GM21447 (cell line): ENCODE data around the gene CAMP.
"Not testable (repeated sequence)": the region's sequence is repeated elsewhere in the genome, so short reads cannot be mapped to it uniquely, and the experiment has no call there.

Experiments used
- ATAC-seq: cut with Tn5 transposase; IDR thresholded peaks from one replicate; pipeline ENCODE4 v1.9.1; 2021; ENCODE audit not compliant: unreplicated experiment

CAMP gene

DNA sequence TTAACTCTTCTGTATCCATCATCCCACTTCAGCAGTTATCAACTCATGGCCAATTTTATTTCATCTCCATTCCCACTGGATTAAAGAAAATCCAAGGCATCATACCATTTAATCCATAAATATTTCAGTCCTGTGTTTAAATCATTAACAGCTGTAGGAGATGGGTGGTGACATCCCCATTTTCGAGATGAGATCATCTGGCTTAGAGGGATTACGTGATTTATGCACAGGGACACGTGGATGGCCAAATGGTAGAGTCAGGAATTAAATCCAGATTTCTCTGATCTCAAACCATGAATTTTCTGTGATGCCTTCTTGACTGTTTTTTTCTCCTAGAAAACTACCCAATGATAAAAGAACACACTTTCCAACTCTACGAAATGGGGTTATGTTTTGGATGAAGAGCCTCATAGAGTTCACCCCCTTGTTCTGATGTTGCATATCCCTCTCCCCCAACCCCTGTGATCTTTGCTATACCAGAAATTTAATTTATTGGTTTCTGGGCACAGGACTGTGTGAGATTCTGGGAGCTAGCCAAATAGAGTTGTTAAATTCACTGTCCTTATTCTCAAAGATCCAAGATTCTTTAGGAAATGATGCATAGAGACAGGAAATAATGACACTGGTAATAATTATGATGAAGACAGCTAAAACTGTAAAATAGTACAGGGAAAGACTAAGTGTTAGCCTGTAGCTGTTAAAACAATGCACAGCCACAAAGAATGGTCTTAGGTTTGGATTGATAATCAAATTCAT, 25.0 kb downstream of the CAMP start:
- no peak for ATAC-seq

DNA sequence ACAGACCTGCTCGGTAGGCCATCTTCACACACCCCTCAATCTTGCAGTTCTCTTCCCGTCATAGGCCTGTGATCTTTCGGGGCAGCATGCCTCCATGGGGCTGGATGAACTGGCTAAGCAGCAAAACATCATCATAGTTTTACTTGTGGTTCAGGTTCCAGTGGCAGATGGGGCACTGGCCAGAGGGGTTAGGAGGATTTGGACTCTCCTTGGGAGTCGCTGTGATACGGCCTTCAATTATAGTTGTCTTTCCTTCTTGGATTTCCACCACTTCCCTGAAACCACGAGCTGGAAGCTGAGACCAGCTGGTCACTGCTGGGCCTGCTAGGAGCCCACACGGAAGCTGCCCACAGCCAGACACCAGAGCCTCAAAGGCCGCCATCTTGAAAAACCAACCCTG, 33.3 kb downstream of the CAMP start:
- ATAC-seq = no peak

DNA sequence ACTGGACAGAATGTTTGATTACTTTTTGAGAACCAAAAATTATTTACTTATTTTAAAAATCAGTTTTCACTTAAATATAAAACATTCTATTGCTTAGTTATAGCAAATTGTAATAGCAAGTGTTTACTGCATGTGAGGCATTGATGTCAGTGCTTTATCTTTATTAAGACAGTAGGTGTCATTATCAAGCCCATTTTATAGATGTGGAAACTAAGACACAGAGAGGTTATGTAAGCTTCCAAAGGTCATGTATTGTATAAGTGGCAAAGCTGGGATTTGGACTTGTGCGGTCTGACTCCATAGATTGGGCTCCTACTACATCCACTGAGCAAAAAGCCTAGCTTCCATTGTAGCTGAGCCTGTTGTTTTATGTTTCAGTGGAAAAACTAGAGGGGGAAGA, 35.2 kb downstream of the CAMP start:
- no peak for ATAC-seq

DNA sequence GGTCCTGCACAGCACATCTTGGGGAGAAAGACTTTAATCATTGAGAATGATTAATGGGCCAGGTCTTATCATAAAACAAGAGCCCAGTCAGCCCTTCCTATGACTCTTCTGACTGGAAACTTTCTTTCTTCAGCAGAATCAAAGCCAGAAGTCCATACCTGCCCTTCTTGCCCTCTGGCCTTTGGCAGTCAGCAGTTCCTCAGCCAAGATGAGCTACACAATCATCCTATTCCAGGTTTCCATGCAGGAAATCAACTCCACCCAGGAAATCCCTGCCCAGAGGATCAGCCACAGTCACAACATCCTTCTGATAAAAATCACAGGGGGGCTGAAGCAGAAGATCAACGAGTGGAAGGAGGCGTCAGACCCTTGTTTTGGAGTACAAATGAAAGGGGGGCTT, 44.5 kb downstream of the CAMP start:
- ATAC-seq = no peak

DNA sequence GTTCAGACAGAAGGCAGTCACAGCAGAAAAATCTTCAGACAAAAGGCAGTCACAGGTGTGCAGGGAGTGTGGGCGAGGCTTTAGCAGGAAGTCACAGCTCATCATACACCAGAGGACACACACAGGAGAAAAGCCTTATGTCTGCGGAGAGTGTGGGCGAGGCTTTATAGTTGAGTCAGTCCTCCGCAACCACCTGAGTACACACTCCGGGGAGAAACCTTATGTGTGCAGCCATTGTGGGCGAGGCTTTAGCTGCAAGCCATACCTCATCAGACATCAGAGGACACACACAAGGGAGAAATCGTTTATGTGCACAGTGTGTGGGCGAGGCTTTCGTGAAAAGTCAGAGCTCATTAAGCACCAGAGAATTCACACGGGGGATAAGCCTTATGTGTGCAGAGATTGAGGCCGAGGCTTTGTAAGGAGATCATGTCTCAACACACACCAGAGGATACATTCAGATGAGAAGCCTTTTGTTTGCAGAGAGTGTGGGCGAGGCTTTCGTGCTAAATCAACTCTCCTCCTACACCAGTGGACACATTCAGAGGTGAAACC, 45.2 kb downstream of the CAMP start:
- no peak for ATAC-seq

DNA sequence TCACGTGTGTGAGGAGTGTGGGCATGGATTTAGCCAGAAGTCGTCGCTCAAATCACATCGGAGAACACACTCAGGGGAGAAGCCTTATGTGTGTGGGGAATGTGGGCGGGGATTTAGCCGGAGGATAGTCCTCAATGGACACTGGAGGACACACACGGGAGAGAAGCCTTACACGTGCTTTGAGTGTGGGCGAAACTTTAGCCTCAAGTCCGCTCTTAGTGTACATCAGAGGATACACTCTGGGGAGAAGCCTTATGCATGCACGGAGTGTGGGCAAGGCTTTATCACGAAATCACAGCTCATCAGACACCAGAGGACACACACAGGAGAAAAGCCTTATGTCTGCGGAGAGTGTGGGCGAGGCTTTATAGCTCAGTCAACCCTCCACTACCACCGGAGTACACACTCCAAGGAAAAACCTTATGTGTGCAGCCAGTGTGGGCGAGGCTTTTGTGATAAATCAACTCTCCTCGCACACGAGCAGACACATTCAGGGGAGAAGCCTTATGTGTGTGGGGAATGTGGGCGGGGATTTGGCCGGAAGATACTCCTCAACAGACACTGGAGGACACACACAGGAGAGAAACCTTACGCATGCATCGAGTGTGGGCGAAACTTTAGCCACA, 45.8 kb downstream of the CAMP start:
- ATAC-seq = no peak

DNA sequence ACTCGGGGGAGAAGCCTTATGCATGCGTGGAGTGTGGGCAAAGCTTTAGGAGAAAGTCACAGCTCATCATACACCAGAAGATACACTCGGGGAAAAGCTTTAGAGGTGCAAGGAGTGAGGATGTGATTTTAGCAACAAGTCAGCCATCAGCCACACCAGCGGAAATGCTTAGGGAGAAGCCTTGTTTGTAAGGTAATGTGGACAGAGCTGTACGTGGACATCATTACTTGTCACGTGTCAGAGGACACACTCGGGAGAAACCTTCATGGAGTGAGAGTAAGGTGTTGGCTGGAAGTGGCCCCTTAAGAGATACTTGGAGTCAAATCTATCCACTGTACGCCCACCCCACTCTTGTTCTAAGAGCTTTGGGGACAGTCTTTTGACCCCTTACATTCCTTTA, 46.3 kb downstream of the CAMP start:
- no peak for ATAC-seq

DNA sequence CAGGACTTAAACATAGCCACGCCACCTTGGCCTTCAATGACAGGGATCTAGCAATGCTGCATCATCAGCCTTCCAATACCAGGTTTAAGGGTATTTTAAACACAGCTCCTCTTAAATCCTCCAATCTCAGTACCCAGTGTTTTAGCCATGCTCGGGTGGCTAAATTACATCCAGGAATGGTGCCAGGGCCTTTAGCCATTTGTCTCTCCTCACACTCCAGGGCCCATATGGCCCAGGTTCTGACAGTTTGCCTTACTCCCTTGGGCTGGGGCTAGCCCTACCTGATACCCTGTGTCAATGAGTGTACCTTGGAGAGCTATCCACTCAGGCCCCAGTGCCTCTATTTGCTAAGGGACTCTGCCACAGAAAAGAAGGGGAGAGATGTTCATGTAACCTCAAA, 47.0 kb downstream of the CAMP start:
- no peak for ATAC-seq

DNA sequence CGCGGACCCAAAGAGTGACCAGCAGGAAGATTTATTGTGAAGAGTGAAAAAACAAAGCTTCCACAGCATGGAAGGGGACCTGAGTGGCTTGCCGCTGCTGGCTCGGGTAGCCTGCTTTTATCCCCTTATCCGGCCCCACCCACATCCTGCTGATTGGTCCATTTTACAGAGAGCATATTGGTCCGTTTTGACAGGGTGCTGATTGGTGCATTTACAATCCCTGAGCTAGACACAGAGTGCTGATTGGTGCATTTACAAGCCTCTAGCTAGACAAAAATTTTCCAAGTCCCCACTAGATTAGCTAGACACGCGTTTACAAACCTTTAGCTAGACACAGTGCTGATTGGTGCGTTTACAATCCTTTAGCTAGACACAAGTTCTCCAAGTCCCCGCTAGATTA, 47.9 kb downstream of the CAMP start:
- not testable (repeated sequence) for ATAC-seq

DNA sequence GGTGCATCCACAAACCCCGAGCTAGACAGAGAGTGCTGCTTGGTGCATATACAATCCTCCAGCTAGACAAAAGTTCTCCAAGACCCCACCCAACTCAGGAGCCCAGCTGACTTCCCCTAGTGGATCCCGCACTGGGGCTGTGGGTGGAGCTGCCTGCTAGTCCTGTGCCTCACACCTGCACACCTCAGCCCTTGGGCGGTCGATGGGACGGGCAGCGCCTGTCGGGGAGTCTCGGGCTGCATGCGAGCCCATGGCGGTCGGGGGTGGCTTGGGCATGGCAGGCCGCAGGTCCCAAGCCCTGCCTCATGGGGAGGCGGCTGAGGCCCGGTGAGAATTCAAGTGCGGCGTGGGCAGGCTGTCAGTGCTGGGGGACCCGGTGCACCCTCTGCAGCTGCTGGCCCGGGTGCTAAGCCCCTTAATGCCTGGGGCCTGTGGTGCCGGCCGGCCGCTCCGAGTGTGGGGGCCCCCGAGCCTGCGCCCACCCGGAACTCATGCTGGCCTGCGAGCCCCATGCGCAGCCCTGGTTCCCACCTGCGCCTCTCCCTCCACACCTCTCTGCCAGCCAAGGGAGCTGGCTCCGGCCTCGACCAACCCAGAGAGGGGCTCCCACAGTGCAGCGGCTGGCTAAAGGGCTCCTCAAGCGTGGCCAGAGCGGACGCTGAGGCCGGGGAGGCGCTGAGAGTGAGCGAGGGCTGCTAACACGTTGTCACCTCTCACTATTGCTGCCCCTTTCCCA, 48.6 kb downstream of the CAMP start:
- ATAC-seq = no peak

DNA sequence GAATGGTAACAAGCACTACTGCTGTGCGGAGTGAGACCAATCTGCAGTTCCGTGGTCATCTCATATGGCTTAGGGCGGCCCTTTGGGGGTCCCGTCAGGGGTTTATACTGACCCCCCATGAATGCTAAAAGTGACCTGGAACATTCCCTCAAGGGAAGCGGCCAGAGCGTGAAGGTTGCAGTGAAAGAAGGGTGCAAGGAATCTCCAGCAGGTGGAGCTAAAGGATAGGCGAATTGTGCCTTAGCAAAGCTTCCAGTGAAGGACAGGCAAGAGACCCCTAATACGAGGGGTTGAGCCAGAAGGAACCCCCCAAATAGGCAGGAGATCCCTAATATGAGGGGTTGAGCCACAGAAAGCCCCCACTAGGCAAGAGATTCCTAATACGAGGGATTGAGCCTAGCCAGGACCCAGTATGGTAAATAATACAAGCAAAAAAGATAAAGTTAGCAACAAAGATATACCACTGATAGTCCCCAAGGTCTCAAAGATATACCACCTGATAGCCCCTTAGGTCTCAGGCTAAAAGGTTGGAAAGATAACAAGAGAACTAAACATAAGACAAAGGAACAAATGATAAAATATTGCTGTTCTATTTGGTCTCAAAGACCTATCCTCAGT, 50.4 kb downstream of the CAMP start:
- ATAC-seq = no peak

DNA sequence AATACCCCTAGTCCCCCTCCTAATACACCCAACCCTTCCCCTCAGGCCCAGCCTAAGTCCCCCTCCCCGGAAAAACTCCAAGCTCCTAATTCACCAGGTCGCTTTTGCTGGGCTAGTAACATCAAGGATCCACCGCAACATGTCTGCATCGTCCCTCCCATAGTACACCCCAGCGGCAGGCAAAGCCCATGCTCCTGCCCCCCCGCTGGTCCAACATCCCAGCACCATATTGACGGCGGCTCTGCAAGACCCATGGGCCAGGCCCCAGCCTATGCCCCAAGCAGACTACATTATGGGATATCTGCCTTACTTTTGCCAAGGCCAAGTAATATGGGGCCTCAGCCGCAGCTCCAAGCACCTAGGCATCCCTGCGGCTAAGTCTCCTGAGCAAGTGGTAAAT, 51.2 kb downstream of the CAMP start:
- no peak for ATAC-seq
